IPS DF 6.9 (cell line): ENCODE data around the gene CGNL1.

Experiments
- DNase-seq: peaks from one replicate; pipeline ENCODE4 v3.0.0-alpha.2; 2013; ENCODE audit warnings: low read depth, low spot score
- H3K27ac ChIP-seq: one replicate; pipeline ENCODE4 v1.5.1; 2013; ENCODE audit warnings: low read length, control low read depth
- H3K27me3 ChIP-seq: 2 replicates; pipeline ENCODE4 v1.6.1; 2013; ENCODE audit warnings: mild to moderate bottlenecking, low read length; ENCODE audit not compliant: control insufficient read depth, insufficient read depth
- H3K36me3 ChIP-seq: 2 replicates; pipeline ENCODE4 v1.6.1; 2013; ENCODE audit warnings: low read length; ENCODE audit not compliant: control insufficient read depth, insufficient read depth
- H3K4me1 ChIP-seq: 2 replicates; pipeline ENCODE4 v1.6.1; 2013; ENCODE audit warnings: low read length; ENCODE audit not compliant: control insufficient read depth, insufficient read depth
- H3K4me3 ChIP-seq: 2 replicates; pipeline ENCODE4 v1.5.1; 2013; ENCODE audit warnings: mild to moderate bottlenecking, low read length
- H3K9me3 ChIP-seq: 2 replicates; pipeline ENCODE4 v1.6.1; 2013; ENCODE audit warnings: low read length, inconsistent platforms; ENCODE audit not compliant: control insufficient read depth, insufficient read depth
- WGBS: extraction: QIAGEN DNeasy Blood & Tissue Kit; methylation state at CpG from one replicate; pipeline ENCODE4 v1.1.7; 2013; ENCODE audit warnings: mixed read lengths, missing lambda C conversion rate; ENCODE audit not compliant: insufficient read length, insufficient coverage; 5-methylcytosine and 5-hydroxymethylcytosine counted together

CGNL1 gene

GRCh38 chr15:57598346-57598745, 222.0 kb downstream of the CGNL1 start:
- H3K9me3 ChIP-seq = no peaks in the 10 kb centered on the region
- H3K27ac ChIP-seq = no peak overlapping the region
- no peak overlapping the region for H3K4me3 ChIP-seq
- no CpG with 5 or more reads among the region's 5 CpGs for WGBS
- H3K36me3 ChIP-seq = no peaks in the 10 kb centered on the region
- no peaks in the 10 kb centered on the region for H3K27me3 ChIP-seq
- no peak for DNase-seq
- H3K4me1 ChIP-seq = no peaks in the 10 kb centered on the region

GRCh38 chr15:57599296-57599810, 223.0 kb downstream of the CGNL1 start:
- Histone ChIP-seq H3K4me1 (no peaks in the 10 kb centered on the region), H3K36me3 (no peaks in the 10 kb centered on the region), H3K27ac (no peak overlapping the region), H3K4me3 (no peak overlapping the region), H3K9me3 (no peaks in the 10 kb centered on the region), H3K27me3 (no peaks in the 10 kb centered on the region)
- no peak for DNase-seq
- WGBS = no CpG with 5 or more reads among the region's 10 CpGs

GRCh38 chr15:57600197-57600596, 223.9 kb downstream of the CGNL1 start:
- Histone ChIP-seq H3K4me1 (no peaks in the 10 kb centered on the region), H3K4me3 (no peak overlapping the region), H3K27me3 (no peaks in the 10 kb centered on the region), H3K27ac (no peak overlapping the region), H3K9me3 (no peaks in the 10 kb centered on the region), H3K36me3 (no peaks in the 10 kb centered on the region)
- no CpG with 5 or more reads among the region's 1 CpG for WGBS
- DNase-seq = no peak
